Activated T-cell treated with anti-CD3 and anti-CD28 coated beads, Interleukin-2, amount 50 U/mL, for 24 hours (primary cell): ENCODE measurements around the gene VPS18.

Experiments used
- DNase-seq: peaks from one replicate; pipeline ENCODE4 v3.0.0-alpha.2; 2020
- H3K27ac Mint-ChIP-seq: 2 replicates; pipeline ENCODE4 v1.8.0; 2020; ENCODE audit warnings: mild to moderate bottlenecking, mixed read lengths
- H3K27me3 Mint-ChIP-seq: 2 replicates; pipeline ENCODE4 v1.8.0; 2020; ENCODE audit warnings: mixed read lengths
- H3K36me3 Mint-ChIP-seq: 2 replicates; pipeline ENCODE4 v1.8.0; 2020; ENCODE audit warnings: low read depth, mixed read lengths
- H3K4me1 Mint-ChIP-seq: 2 replicates; pipeline ENCODE4 v1.8.0; 2020; ENCODE audit warnings: low read depth, mixed read lengths
- H3K4me3 Mint-ChIP-seq: 2 replicates; pipeline ENCODE4 v1.8.0; 2020; ENCODE audit warnings: mild to moderate bottlenecking, moderate library complexity, mixed read lengths
- H3K9me3 Mint-ChIP-seq: 2 replicates; pipeline ENCODE4 v1.8.0; 2020; ENCODE audit warnings: mixed read lengths

The VPS18 gene

GRCh38 chr15:40893733-40894680, at the start of gene VPS18:
Gene VPS18, plus strand, starts transcription at chr15:40894450. Its CDS starts 319 bp downstream, at chr15:40894769.
- Mint-ChIP-seq H3K9me3 (no peaks in the 10 kb centered on the region), H3K4me3 (peak within 1 kb of the TSS; percentile 99), H3K27me3 (no peaks in the 10 kb centered on the region), H3K27ac (peak within 1 kb of the TSS; percentile 97), H3K4me1 (peaks cover 40% of the 10 kb centered on the region), H3K36me3 (peaks cover 40% of the 10 kb centered on the region)
- DNase-seq: peak; percentile 100

- Mint-ChIP-seq H3K4me3 (peak overlapping the region; percentile 80), H3K9me3 (no peaks in the 10 kb centered on the region), H3K36me3 (no peaks in the 10 kb centered on the region), H3K27me3 (peaks cover 12% of the 10 kb centered on the region), H3K27ac (peak overlapping the region; percentile 8), H3K4me1 (peaks cover 29% of the 10 kb centered on the region)
- peak; percentile 69 for DNase-seq
Observed at GRCh38 chr15:40844696-40845030, 49.6 kb upstream of the VPS18 start.

- H3K27ac Mint-ChIP-seq: peak overlapping the region; percentile 8
Observed at GRCh38 chr15:40845036-40845435, 49.2 kb upstream of the VPS18 start.

GRCh38 chr15:40845511-40846284, 48.6 kb upstream of the VPS18 start:
- DNase-seq: no peak
- H3K9me3 Mint-ChIP-seq: no peaks in the 10 kb centered on the region
- H3K4me1 Mint-ChIP-seq: peaks cover 29% of the 10 kb centered on the region
- peaks cover 12% of the 10 kb centered on the region for H3K27me3 Mint-ChIP-seq
- H3K36me3 Mint-ChIP-seq: no peaks in the 10 kb centered on the region
- H3K27ac Mint-ChIP-seq: no peak overlapping the region
- H3K4me3 Mint-ChIP-seq: peak overlapping the region; percentile 80

More at GRCh38 chr15:40845036-40845435, 49.2 kb upstream of the VPS18 start:
- no peak for DNase-seq
- peak overlapping the region; percentile 80 for H3K4me3 Mint-ChIP-seq
- H3K4me1 Mint-ChIP-seq: peaks cover 29% of the 10 kb centered on the region
- H3K27me3 Mint-ChIP-seq: peaks cover 12% of the 10 kb centered on the region
- no peaks in the 10 kb centered on the region for H3K36me3 Mint-ChIP-seq
- H3K9me3 Mint-ChIP-seq: no peaks in the 10 kb centered on the region

GRCh38 chr15:40846841-40847222, 47.4 kb upstream of the VPS18 start:
- DNase-seq: no peak
- peak overlapping the region; percentile 51 for H3K27ac Mint-ChIP-seq

GRCh38 chr15:40847223-40847961, 46.9 kb upstream of the VPS18 start:
- DNase-seq: no peak
- no peak overlapping the region for H3K4me3 Mint-ChIP-seq
- peaks cover 12% of the 10 kb centered on the region for H3K27me3 Mint-ChIP-seq
- peaks cover 29% of the 10 kb centered on the region for H3K4me1 Mint-ChIP-seq
- peak overlapping the region; percentile 51 for H3K27ac Mint-ChIP-seq
- H3K9me3 Mint-ChIP-seq: no peaks in the 10 kb centered on the region
- no peaks in the 10 kb centered on the region for H3K36me3 Mint-ChIP-seq

More at GRCh38 chr15:40846841-40847222, 47.4 kb upstream of the VPS18 start:
- H3K4me3 Mint-ChIP-seq: no peak overlapping the region
- peaks cover 12% of the 10 kb centered on the region for H3K27me3 Mint-ChIP-seq
- H3K4me1 Mint-ChIP-seq: peaks cover 29% of the 10 kb centered on the region
- no peaks in the 10 kb centered on the region for H3K9me3 Mint-ChIP-seq
- no peaks in the 10 kb centered on the region for H3K36me3 Mint-ChIP-seq

GRCh38 chr15:40850576-40851112, 43.6 kb upstream of the VPS18 start:
- no peak for DNase-seq
- H3K4me1 Mint-ChIP-seq: peaks cover 16% of the 10 kb centered on the region
- no peaks in the 10 kb centered on the region for H3K9me3 Mint-ChIP-seq
- peaks cover 2% of the 10 kb centered on the region for H3K36me3 Mint-ChIP-seq
- no peaks in the 10 kb centered on the region for H3K27me3 Mint-ChIP-seq
- no peak overlapping the region for H3K4me3 Mint-ChIP-seq
- no peak overlapping the region for H3K27ac Mint-ChIP-seq

- peaks cover 2% of the 10 kb centered on the region for H3K36me3 Mint-ChIP-seq
Observed at GRCh38 chr15:40852529-40852928, 41.7 kb upstream of the VPS18 start.

GRCh38 chr15:40853241-40853890, 40.9 kb upstream of the VPS18 start:
- Mint-ChIP-seq H3K4me1 (peaks cover 9% of the 10 kb centered on the region), H3K36me3 (peaks cover 2% of the 10 kb centered on the region), H3K27me3 (no peaks in the 10 kb centered on the region), H3K4me3 (no peak overlapping the region), H3K27ac (no peak overlapping the region), H3K9me3 (no peaks in the 10 kb centered on the region)
- DNase-seq: no peak

More at GRCh38 chr15:40852529-40852928, 41.7 kb upstream of the VPS18 start:
- no peak overlapping the region for H3K27ac Mint-ChIP-seq
- H3K27me3 Mint-ChIP-seq: no peaks in the 10 kb centered on the region
- H3K9me3 Mint-ChIP-seq: no peaks in the 10 kb centered on the region
- no peak overlapping the region for H3K4me3 Mint-ChIP-seq
- DNase-seq: no peak
- peaks cover 6% of the 10 kb centered on the region for H3K4me1 Mint-ChIP-seq

GRCh38 chr15:40854161-40854560, 40.1 kb upstream of the VPS18 start:
- H3K27ac Mint-ChIP-seq: no peak overlapping the region
- no peak for DNase-seq
- no peak overlapping the region for H3K4me3 Mint-ChIP-seq
- no peaks in the 10 kb centered on the region for H3K9me3 Mint-ChIP-seq
- peaks cover 2% of the 10 kb centered on the region for H3K36me3 Mint-ChIP-seq
- H3K4me1 Mint-ChIP-seq: peaks cover 13% of the 10 kb centered on the region
- H3K27me3 Mint-ChIP-seq: no peaks in the 10 kb centered on the region

- H3K27ac Mint-ChIP-seq: no peak overlapping the region
- no peak for DNase-seq
- H3K9me3 Mint-ChIP-seq: no peaks in the 10 kb centered on the region
- H3K4me3 Mint-ChIP-seq: no peak overlapping the region
- H3K27me3 Mint-ChIP-seq: no peaks in the 10 kb centered on the region
- peaks cover 16% of the 10 kb centered on the region for H3K4me1 Mint-ChIP-seq
- peaks cover 2% of the 10 kb centered on the region for H3K36me3 Mint-ChIP-seq
Observed at GRCh38 chr15:40855706-40856234, 38.5 kb upstream of the VPS18 start.

- Mint-ChIP-seq H3K4me1 (peaks cover 16% of the 10 kb centered on the region), H3K36me3 (peaks cover 2% of the 10 kb centered on the region), H3K9me3 (no peaks in the 10 kb centered on the region), H3K27ac (no peak overlapping the region), H3K4me3 (no peak overlapping the region), H3K27me3 (no peaks in the 10 kb centered on the region)
- DNase-seq: no peak
Observed at GRCh38 chr15:40856746-40857145, 37.5 kb upstream of the VPS18 start.

GRCh38 chr15:40857601-40858341, 36.5 kb upstream of the VPS18 start:
- peaks cover 2% of the 10 kb centered on the region for H3K36me3 Mint-ChIP-seq
- H3K27me3 Mint-ChIP-seq: no peaks in the 10 kb centered on the region
- H3K4me3 Mint-ChIP-seq: no peak overlapping the region
- no peak overlapping the region for H3K27ac Mint-ChIP-seq
- DNase-seq: peak; percentile 90
- no peaks in the 10 kb centered on the region for H3K9me3 Mint-ChIP-seq
- peaks cover 16% of the 10 kb centered on the region for H3K4me1 Mint-ChIP-seq
